Keratinocyte (primary cell): ENCODE results near the gene INHBE.
"Not testable (repeated sequence)": the region's sequence is repeated elsewhere in the genome, so short reads cannot be mapped to it uniquely, and the experiment has no call there.

ENCODE experiments used
- EZH2 ChIP-seq: IDR thresholded peaks from one replicate; pipeline ENCODE4 v1.6.1; 2012; ENCODE audit warnings: inconsistent platforms, mild to moderate bottlenecking, low read length, moderate library complexity
- TF ChIP-seq, protein P1 (sequence below), 3 experiments: IDR thresholded peaks in 1 of 3; conservative IDR thresholded peaks in 1 of 3; optimal IDR thresholded peaks in 1 of 3; 2 replicates in 2 of 3; 3 replicates in 1 of 3; pipeline versions ENCODE3 to v1.5.1; 2011; ENCODE audit warnings: low read length in 3 of 3, mild to moderate bottlenecking in 3 of 3, moderate library complexity in 2 of 3, control low read depth in 1 of 3, inconsistent platforms in 1 of 3; ENCODE audit not compliant: insufficient read depth in 2 of 3; ENCODE audit errors: extremely low read depth in 1 of 3

DNA sequence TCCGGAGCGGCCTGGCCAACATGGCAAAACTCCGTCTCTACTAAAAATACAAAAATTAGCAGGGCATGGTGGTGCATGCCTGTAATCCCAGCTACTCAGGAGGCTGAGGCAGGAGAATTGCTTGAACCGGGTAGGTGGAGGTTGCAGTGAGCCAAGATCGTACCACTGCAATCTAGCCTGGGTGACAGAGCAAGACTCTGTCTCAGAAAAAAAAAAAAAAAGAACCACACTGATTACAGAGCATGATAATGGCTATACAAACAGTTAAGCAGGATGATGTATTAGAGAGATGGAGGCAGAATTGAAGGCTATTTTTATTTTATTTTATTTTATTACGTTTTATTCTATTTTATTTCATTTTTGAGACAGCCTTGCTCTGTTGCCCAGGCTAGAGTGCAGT, 10.8 kb upstream of the INHBE start:
- TF ChIP-seq EZH2: not testable (repeated sequence)
- TF ChIP-seq, protein P1, sequence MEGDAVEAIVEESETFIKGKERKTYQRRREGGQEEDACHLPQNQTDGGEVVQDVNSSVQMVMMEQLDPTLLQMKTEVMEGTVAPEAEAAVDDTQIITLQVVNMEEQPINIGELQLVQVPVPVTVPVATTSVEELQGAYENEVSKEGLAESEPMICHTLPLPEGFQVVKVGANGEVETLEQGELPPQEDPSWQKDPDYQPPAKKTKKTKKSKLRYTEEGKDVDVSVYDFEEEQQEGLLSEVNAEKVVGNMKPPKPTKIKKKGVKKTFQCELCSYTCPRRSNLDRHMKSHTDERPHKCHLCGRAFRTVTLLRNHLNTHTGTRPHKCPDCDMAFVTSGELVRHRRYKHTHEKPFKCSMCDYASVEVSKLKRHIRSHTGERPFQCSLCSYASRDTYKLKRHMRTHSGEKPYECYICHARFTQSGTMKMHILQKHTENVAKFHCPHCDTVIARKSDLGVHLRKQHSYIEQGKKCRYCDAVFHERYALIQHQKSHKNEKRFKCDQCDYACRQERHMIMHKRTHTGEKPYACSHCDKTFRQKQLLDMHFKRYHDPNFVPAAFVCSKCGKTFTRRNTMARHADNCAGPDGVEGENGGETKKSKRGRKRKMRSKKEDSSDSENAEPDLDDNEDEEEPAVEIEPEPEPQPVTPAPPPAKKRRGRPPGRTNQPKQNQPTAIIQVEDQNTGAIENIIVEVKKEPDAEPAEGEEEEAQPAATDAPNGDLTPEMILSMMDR (optimal IDR thresholded peaks at IDR 0.05 in 1 of 3, IDR thresholded peaks at IDR 0.05 in 1 of 3, conservative IDR thresholded peaks at IDR 0.05 in 1 of 3; ENCODE audit: extremely low read depth in 1 of 3, insufficient read depth in 2 of 3, low read length in 3 of 3): not testable (repeated sequence)
